Breast epithelium (tissue), 3 donors: Measurements from ENCODE around the gene TMPRSS9. TPM values are rescaled to one million over a fixed set of nuclear protein-coding genes. Genes with fewer than 3 reads are reported as not detected.

ENCODE experiments used
- total RNA-seq, 3 donors: library from RNA; depleted of rRNA; stranded (reverse); fragments of >200 nt; gene quantifications; one replicate each; pipeline ENCODE4 v1.1.0, GENCODE V29; 2016

The TMPRSS9 gene
- total RNA-seq, 3 donors from 2014 or later: under 0.01 TPM; not detected in 2

Other genes with a start within 250 kb of the TMPRSS9 start
- gene AP3D1, start 208.7 kb upstream of the TMPRSS9 start, total RNA-seq: 10 to 100 TPM; 53.6 to 68.5 (median 54.0) TPM
- gene DOT1L, start 196.3 kb upstream of the TMPRSS9 start, total RNA-seq: 10 to 100 TPM in 1 of 3 donors, 1 to 10 TPM in 2; 7.7 to 10.2 (median 8.0) TPM
- 10 to 100 TPM; 44.6 to 52.8 (median 47.4) TPM for gene PLEKHJ1, start 123.9 kb upstream of the TMPRSS9 start, total RNA-seq
- 10 to 100 TPM; 32.6 to 38.0 (median 33.3) TPM for gene SF3A2, start 123.4 kb upstream of the TMPRSS9 start, total RNA-seq
- gene AMH, start 110.9 kb upstream of the TMPRSS9 start, total RNA-seq: 1 to 10 TPM in 2 of 3 donors, not detected in 1; 2.5 to 3.9 TPM
- gene JSRP1, start 103.8 kb upstream of the TMPRSS9 start, total RNA-seq: 1 to 10 TPM in 2 of 3 donors, not detected in 1; 1.0 to 2.3 TPM
- gene PEAK3, start 78.1 kb upstream of the TMPRSS9 start, total RNA-seq: 1 to 10 TPM in 1 of 3 donors, not detected in 2; 1.8 TPM
- gene LINGO3, start 52.1 kb upstream of the TMPRSS9 start, total RNA-seq: under 1 TPM in 2 of 3 donors, not detected in 1; 0.16 to 0.33 TPM
- gene LSM7, start 31.7 kb upstream of the TMPRSS9 start, total RNA-seq: 100 to 1,000 TPM in 2 of 3 donors, 10 to 100 TPM in 1; 95.1 to 188 (median 125) TPM
- gene SPPL2B, start 31.6 kb upstream of the TMPRSS9 start, total RNA-seq: 10 to 100 TPM; 23.5 to 61.2 (median 49.8) TPM
- gene TIMM13, start 67.3 kb downstream of the TMPRSS9 start, total RNA-seq: 10 to 100 TPM; 27.7 to 34.4 (median 28.1) TPM
- gene LMNB2, start 96.7 kb downstream of the TMPRSS9 start, total RNA-seq: 10 to 100 TPM; 13.1 to 25.2 (median 15.7) TPM
- gene GADD45B, start 115.9 kb downstream of the TMPRSS9 start, total RNA-seq: 100 to 1,000 TPM; 136 to 301 (median 172) TPM